ENCODE data around the gene MGAT5B.

MGAT5B gene

GRCh38 chr17:76868176-76868668 is at the start of gene MGAT5B:
MGAT5B (plus strand) TSS chr17:76868404; CDS start chr17:76869030, 626 bp downstream.
- Histone ChIP-seq H3K27ac (ENCODE audit: low read length) (no peak within 1 kb of the TSS), H3K9ac (ENCODE audit: low read length) (no peak within 1 kb of the TSS), H3K36me3 (ENCODE audit: control insufficient read depth, low read depth, low read length) (no peaks in the 10 kb centered on the region), H3K9me3 (ENCODE audit: control insufficient read depth, low read depth, low read length) (no peaks in the 10 kb centered on the region), H3K4me1 (ENCODE audit: control insufficient read depth, low read depth, low read length) (peaks cover 7% of the 10 kb centered on the region), H3K27me3 (ENCODE audit: control insufficient read depth, insufficient read depth, low read length) (peaks cover 37% of the 10 kb centered on the region), H3K4me3 (ENCODE audit: low read length) (peak within 1 kb of the TSS; percentile 62)

GRCh38 chr17:76820039-76820438 is 48.2 kb upstream of the MGAT5B start:
- Histone ChIP-seq H3K27ac (ENCODE audit: low read length) (no peak overlapping the region), H3K36me3 (ENCODE audit: control insufficient read depth, low read depth, low read length) (no peaks in the 10 kb centered on the region), H3K9ac (ENCODE audit: low read length) (no peak overlapping the region), H3K9me3 (ENCODE audit: control insufficient read depth, low read depth, low read length) (no peaks in the 10 kb centered on the region), H3K27me3 (ENCODE audit: control insufficient read depth, insufficient read depth, low read length) (no peaks in the 10 kb centered on the region), H3K4me3 (ENCODE audit: low read length) (no peak overlapping the region), H3K4me1 (ENCODE audit: control insufficient read depth, low read depth, low read length) (no peaks in the 10 kb centered on the region)

- Histone ChIP-seq H3K9ac (ENCODE audit: low read length) (no peak overlapping the region), H3K4me1 (ENCODE audit: control insufficient read depth, low read depth, low read length) (no peaks in the 10 kb centered on the region), H3K27me3 (ENCODE audit: control insufficient read depth, insufficient read depth, low read length) (no peaks in the 10 kb centered on the region), H3K9me3 (ENCODE audit: control insufficient read depth, low read depth, low read length) (no peaks in the 10 kb centered on the region), H3K36me3 (ENCODE audit: control insufficient read depth, low read depth, low read length) (no peaks in the 10 kb centered on the region), H3K27ac (ENCODE audit: low read length) (no peak overlapping the region), H3K4me3 (ENCODE audit: low read length) (no peak overlapping the region)
These were observed 47.6 kb upstream of the MGAT5B start for GRCh38 chr17:76820561-76820960.

GRCh38 chr17:76822184-76822778 is 45.9 kb upstream of the MGAT5B start:
- no peaks in the 10 kb centered on the region for H3K36me3 ChIP-seq (ENCODE audit: control insufficient read depth, low read depth, low read length)
- H3K4me1 ChIP-seq (ENCODE audit: control insufficient read depth, low read depth, low read length) = no peaks in the 10 kb centered on the region
- H3K4me3 ChIP-seq (ENCODE audit: low read length) = no peak overlapping the region
- H3K9me3 ChIP-seq (ENCODE audit: control insufficient read depth, low read depth, low read length) = no peaks in the 10 kb centered on the region
- no peak overlapping the region for H3K27ac ChIP-seq (ENCODE audit: low read length)
- no peak overlapping the region for H3K9ac ChIP-seq (ENCODE audit: low read length)
- no peaks in the 10 kb centered on the region for H3K27me3 ChIP-seq (ENCODE audit: control insufficient read depth, insufficient read depth, low read length)

GRCh38 chr17:76824093-76824492 is 44.1 kb upstream of the MGAT5B start:
- Histone ChIP-seq H3K36me3 (ENCODE audit: control insufficient read depth, low read depth, low read length) (no peaks in the 10 kb centered on the region), H3K27me3 (ENCODE audit: control insufficient read depth, insufficient read depth, low read length) (no peaks in the 10 kb centered on the region), H3K4me3 (ENCODE audit: low read length) (no peak overlapping the region), H3K27ac (ENCODE audit: low read length) (no peak overlapping the region), H3K4me1 (ENCODE audit: control insufficient read depth, low read depth, low read length) (no peaks in the 10 kb centered on the region), H3K9ac (ENCODE audit: low read length) (no peak overlapping the region), H3K9me3 (ENCODE audit: control insufficient read depth, low read depth, low read length) (no peaks in the 10 kb centered on the region)

- Histone ChIP-seq H3K36me3 (ENCODE audit: control insufficient read depth, low read depth, low read length) (no peaks in the 10 kb centered on the region), H3K9me3 (ENCODE audit: control insufficient read depth, low read depth, low read length) (no peaks in the 10 kb centered on the region), H3K27ac (ENCODE audit: low read length) (no peak overlapping the region), H3K27me3 (ENCODE audit: control insufficient read depth, insufficient read depth, low read length) (no peaks in the 10 kb centered on the region), H3K4me1 (ENCODE audit: control insufficient read depth, low read depth, low read length) (no peaks in the 10 kb centered on the region), H3K9ac (ENCODE audit: low read length) (no peak overlapping the region), H3K4me3 (ENCODE audit: low read length) (no peak overlapping the region)
These were observed 41.7 kb upstream of the MGAT5B start for GRCh38 chr17:76826330-76827068.

- no peak overlapping the region for H3K4me3 ChIP-seq (ENCODE audit: low read length)
- H3K36me3 ChIP-seq (ENCODE audit: control insufficient read depth, low read depth, low read length) = no peaks in the 10 kb centered on the region
- H3K9me3 ChIP-seq (ENCODE audit: control insufficient read depth, low read depth, low read length) = no peaks in the 10 kb centered on the region
- no peak overlapping the region for H3K27ac ChIP-seq (ENCODE audit: low read length)
- no peak overlapping the region for H3K9ac ChIP-seq (ENCODE audit: low read length)
- H3K4me1 ChIP-seq (ENCODE audit: control insufficient read depth, low read depth, low read length) = no peaks in the 10 kb centered on the region
- H3K27me3 ChIP-seq (ENCODE audit: control insufficient read depth, insufficient read depth, low read length) = no peaks in the 10 kb centered on the region
These were observed 40.5 kb upstream of the MGAT5B start for GRCh38 chr17:76827736-76828135.

- Histone ChIP-seq H3K4me1 (ENCODE audit: control insufficient read depth, low read depth, low read length) (no peaks in the 10 kb centered on the region), H3K27me3 (ENCODE audit: control insufficient read depth, insufficient read depth, low read length) (no peaks in the 10 kb centered on the region), H3K27ac (ENCODE audit: low read length) (no peak overlapping the region), H3K36me3 (ENCODE audit: control insufficient read depth, low read depth, low read length) (no peaks in the 10 kb centered on the region), H3K4me3 (ENCODE audit: low read length) (no peak overlapping the region), H3K9me3 (ENCODE audit: control insufficient read depth, low read depth, low read length) (no peaks in the 10 kb centered on the region), H3K9ac (ENCODE audit: low read length) (no peak overlapping the region)
These were observed 37.1 kb upstream of the MGAT5B start for GRCh38 chr17:76830987-76831715.

GRCh38 chr17:76833034-76833644 is 35.1 kb upstream of the MGAT5B start:
- Histone ChIP-seq H3K27ac (ENCODE audit: low read length) (no peak overlapping the region), H3K9ac (ENCODE audit: low read length) (no peak overlapping the region), H3K4me1 (ENCODE audit: control insufficient read depth, low read depth, low read length) (no peaks in the 10 kb centered on the region)

GRCh38 chr17:76833747-76834146 is 34.5 kb upstream of the MGAT5B start:
- Histone ChIP-seq H3K27me3 (ENCODE audit: control insufficient read depth, insufficient read depth, low read length) (peaks cover under 1% of the 10 kb centered on the region), H3K4me3 (ENCODE audit: low read length) (no peak overlapping the region), H3K4me1 (ENCODE audit: control insufficient read depth, low read depth, low read length) (peaks cover under 1% of the 10 kb centered on the region), H3K9ac (ENCODE audit: low read length) (no peak overlapping the region), H3K27ac (ENCODE audit: low read length) (no peak overlapping the region), H3K9me3 (ENCODE audit: control insufficient read depth, low read depth, low read length) (no peaks in the 10 kb centered on the region), H3K36me3 (ENCODE audit: control insufficient read depth, low read depth, low read length) (no peaks in the 10 kb centered on the region)

More at GRCh38 chr17:76833034-76833644, 35.1 kb upstream of the MGAT5B start:
- H3K9me3 ChIP-seq (ENCODE audit: control insufficient read depth, low read depth, low read length) = no peaks in the 10 kb centered on the region
- no peaks in the 10 kb centered on the region for H3K27me3 ChIP-seq (ENCODE audit: control insufficient read depth, insufficient read depth, low read length)
- no peaks in the 10 kb centered on the region for H3K36me3 ChIP-seq (ENCODE audit: control insufficient read depth, low read depth, low read length)
- H3K4me3 ChIP-seq (ENCODE audit: low read length) = no peak overlapping the region

- H3K27ac ChIP-seq (ENCODE audit: low read length) = no peak overlapping the region
- no peaks in the 10 kb centered on the region for H3K9me3 ChIP-seq (ENCODE audit: control insufficient read depth, low read depth, low read length)
- H3K36me3 ChIP-seq (ENCODE audit: control insufficient read depth, low read depth, low read length) = no peaks in the 10 kb centered on the region
- H3K9ac ChIP-seq (ENCODE audit: low read length) = no peak overlapping the region
- H3K27me3 ChIP-seq (ENCODE audit: control insufficient read depth, insufficient read depth, low read length) = peaks cover 6% of the 10 kb centered on the region
- H3K4me1 ChIP-seq (ENCODE audit: control insufficient read depth, low read depth, low read length) = peaks cover 8% of the 10 kb centered on the region
- no peak overlapping the region for H3K4me3 ChIP-seq (ENCODE audit: low read length)
These were observed 33.3 kb upstream of the MGAT5B start for GRCh38 chr17:76834870-76835269.
